Left ventricle myocardium inferior (tissue), 1 donor: Measurements from ENCODE around the gene ITPR1. TPM values are rescaled to one million over a fixed set of nuclear protein-coding genes. Genes with fewer than 3 reads are reported as not detected.

ENCODE experiments used
- DNase-seq: peaks from one replicate; pipeline ENCODE4 v3.0.0-alpha.2; 2020
- H3K27ac ChIP-seq: fragments of 200-600 bp; replicated peaks from 2 replicates; pipeline ENCODE4 v1.8.0; 2021
- H3K27me3 ChIP-seq: fragments of 200-600 bp; 2 replicates; pipeline ENCODE4 v1.8.0; 2021; ENCODE audit warnings: low read depth
- H3K36me3 ChIP-seq: fragments of 200-600 bp; 2 replicates; pipeline ENCODE4 v1.8.0; 2021
- H3K4me1 ChIP-seq: fragments of 200-600 bp; 2 replicates; pipeline ENCODE4 v1.8.0; 2021
- H3K4me3 ChIP-seq: fragments of 200-600 bp; 2 replicates; pipeline ENCODE4 v1.8.0; 2021; ENCODE audit warnings: mild to moderate bottlenecking, moderate library complexity
- H3K9me3 ChIP-seq: fragments of 200-600 bp; replicated peaks from 2 replicates; pipeline ENCODE4 v1.8.0; 2021
- intact Hi-C: fragments of 100-400 bp; cut with micrococcal nuclease; formaldehyde crosslinking; loops from one replicate; pipeline ENCODE4 v1.11.0; 2022
- total RNA-seq: library from RNA; stranded (reverse); fragmentation: NEBNext Ultra II Directional; extraction: Animal tissue kit (Norgen Biotek cat#: 25700); gene quantifications from one replicate; pipeline ENCODE4 v1.2.1, GENCODE V29; 2021
- TF ChIP-seq, protein P1 (sequence below): fragments of 200-600 bp; IDR thresholded peaks from 2 replicates; pipeline ENCODE4 v1.8.0; 2021; ENCODE audit warnings: antibody characterized with exemption, mild to moderate bottlenecking, borderline replicate concordance
- donor health status: DM: no; HTN: yes; CAD: no; lungs with severe emphysema.

Gene ITPR1
- total RNA-seq, 1 donor from 2014 or later, result 29.0 TPM

DNA sequence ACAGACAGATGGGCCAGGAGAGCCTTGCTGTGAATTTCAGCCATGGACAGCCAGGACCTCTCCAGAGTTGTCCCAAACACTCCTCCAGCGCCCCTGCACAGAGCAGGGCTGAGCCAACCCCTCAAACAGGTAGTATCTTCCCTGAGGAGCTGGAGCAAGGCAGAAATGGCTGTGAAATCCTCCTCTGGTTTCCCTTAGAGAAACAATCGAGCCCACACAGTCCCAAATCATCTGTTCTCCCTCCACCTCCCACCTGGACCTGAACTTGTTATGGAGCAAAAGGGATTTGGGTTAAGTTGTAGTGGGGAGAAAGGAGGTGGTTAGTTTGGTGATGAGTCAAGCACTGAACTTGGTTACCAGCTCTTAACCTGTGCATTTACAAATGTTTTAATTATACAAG, 280.4 kb downstream of the ITPR1 start:
- Histone ChIP-seq H3K4me3 (no peak overlapping the region), H3K27ac (peak overlapping the region; percentile 85), H3K36me3 (peaks cover 6% of the 10 kb centered on the region), H3K27me3 (no peaks in the 10 kb centered on the region), H3K4me1 (peaks cover 37% of the 10 kb centered on the region), H3K9me3 (no peaks in the 10 kb centered on the region)
- no peak for DNase-seq
- TF ChIP-seq, protein P1, sequence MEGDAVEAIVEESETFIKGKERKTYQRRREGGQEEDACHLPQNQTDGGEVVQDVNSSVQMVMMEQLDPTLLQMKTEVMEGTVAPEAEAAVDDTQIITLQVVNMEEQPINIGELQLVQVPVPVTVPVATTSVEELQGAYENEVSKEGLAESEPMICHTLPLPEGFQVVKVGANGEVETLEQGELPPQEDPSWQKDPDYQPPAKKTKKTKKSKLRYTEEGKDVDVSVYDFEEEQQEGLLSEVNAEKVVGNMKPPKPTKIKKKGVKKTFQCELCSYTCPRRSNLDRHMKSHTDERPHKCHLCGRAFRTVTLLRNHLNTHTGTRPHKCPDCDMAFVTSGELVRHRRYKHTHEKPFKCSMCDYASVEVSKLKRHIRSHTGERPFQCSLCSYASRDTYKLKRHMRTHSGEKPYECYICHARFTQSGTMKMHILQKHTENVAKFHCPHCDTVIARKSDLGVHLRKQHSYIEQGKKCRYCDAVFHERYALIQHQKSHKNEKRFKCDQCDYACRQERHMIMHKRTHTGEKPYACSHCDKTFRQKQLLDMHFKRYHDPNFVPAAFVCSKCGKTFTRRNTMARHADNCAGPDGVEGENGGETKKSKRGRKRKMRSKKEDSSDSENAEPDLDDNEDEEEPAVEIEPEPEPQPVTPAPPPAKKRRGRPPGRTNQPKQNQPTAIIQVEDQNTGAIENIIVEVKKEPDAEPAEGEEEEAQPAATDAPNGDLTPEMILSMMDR, result no peak
- intact Hi-C loops, result no loop called here

DNA sequence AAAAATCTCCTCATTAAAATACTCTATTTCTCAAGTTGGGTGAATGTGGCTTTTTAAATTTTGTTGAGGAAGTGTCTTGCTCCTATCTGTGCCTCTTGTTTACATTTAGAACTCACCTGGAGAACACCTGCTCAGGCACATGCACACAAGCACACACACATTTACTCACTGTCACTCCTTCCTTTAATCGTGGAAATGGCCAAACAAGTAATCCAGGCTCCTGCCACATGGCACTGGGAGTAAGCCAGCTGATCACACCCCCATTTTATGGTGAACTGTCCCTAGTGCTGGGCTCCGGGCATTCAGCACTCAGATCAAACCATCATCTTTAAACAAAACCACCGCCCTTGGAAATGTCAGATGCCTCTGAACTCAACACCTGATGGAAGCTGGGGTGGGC, 281.4 kb downstream of the ITPR1 start:
- Histone ChIP-seq H3K27me3 (no peaks in the 10 kb centered on the region), H3K36me3 (no peaks in the 10 kb centered on the region), H3K9me3 (no peaks in the 10 kb centered on the region), H3K27ac (no peak overlapping the region), H3K4me3 (no peak overlapping the region), H3K4me1 (peaks cover 37% of the 10 kb centered on the region)
- TF ChIP-seq, protein P1, result no peak
- intact Hi-C loops, result no loop called here
- DNase-seq, result no peak

DNA sequence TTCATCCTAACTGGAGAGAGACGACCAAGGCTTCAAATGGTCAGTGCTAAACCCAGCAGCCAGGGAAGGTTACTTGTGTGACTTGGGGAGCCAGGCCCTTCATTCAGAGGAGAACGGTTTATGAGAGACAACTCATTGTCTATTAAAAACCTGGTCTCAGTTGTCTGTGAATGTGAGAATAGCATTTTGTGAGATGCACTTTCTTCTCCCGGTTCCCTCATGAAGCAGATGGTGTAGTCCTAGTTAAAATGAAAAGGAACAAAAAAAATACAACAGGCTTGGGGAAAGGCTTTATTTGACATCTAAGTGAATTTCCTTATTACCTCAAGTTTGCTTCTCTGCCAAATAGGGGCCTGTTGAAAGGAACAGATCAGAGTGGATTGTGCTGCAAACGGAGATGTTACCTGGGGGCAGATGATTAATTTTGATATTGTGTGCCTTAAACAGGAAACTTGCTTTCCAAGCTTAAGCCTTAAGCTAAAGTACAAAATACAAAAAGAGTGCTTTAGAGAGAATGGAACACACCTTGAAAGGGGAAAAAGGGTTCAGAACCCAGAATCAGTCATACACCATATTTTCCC, 283.3 kb downstream of the ITPR1 start:
- intact Hi-C loops, result no loop called here
- TF ChIP-seq, protein P1, result no peak
- no peaks in the 10 kb centered on the region for H3K36me3 ChIP-seq

DNA sequence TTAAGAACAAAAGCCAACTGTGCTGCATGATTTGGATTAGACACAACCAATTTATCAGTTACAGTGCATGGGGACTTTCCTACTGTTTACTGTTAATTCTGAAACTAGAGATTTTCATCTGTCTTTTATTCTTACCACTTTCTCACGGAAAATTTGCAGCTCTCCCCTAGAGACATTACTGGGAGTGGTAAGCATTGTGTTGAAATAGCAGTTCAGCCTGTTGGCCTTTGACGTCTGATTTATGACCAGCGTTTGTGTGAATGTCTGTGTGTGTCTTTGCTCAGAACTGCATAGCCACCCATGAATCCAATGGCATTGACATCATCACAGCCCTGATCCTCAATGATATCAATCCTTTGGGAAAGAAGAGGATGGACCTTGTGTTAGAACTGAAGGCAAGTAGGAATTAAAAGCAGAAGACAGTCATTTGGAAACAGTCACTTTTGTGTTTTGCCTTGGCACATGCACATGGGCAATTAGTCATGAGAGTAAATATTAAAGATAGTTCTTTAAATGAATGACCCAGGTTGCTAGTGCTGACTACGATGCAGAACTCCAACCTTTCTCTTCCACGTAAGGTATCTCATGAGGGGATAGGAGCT, 283.9 kb downstream of the ITPR1 start:
- no peak for DNase-seq
- peak overlapping the region; percentile 53 for H3K27ac ChIP-seq
- intact Hi-C loops, result no loop called here
- peaks cover 30% of the 10 kb centered on the region for H3K4me1 ChIP-seq
- TF ChIP-seq, protein P1, result no peak
- H3K9me3 ChIP-seq, result no peaks in the 10 kb centered on the region
- H3K4me3 ChIP-seq, result no peak overlapping the region
- no peaks in the 10 kb centered on the region for H3K27me3 ChIP-seq
- H3K36me3 ChIP-seq, result no peaks in the 10 kb centered on the region

More for the DNA sequence above, 283.3 kb downstream of the ITPR1 start:
- H3K4me1 ChIP-seq, result peaks cover 36% of the 10 kb centered on the region
- no peak overlapping the region for H3K4me3 ChIP-seq
- H3K27ac ChIP-seq, result peak overlapping the region; percentile 53
- no peaks in the 10 kb centered on the region for H3K27me3 ChIP-seq
- no peaks in the 10 kb centered on the region for H3K9me3 ChIP-seq
- DNase-seq, result no peak

DNA sequence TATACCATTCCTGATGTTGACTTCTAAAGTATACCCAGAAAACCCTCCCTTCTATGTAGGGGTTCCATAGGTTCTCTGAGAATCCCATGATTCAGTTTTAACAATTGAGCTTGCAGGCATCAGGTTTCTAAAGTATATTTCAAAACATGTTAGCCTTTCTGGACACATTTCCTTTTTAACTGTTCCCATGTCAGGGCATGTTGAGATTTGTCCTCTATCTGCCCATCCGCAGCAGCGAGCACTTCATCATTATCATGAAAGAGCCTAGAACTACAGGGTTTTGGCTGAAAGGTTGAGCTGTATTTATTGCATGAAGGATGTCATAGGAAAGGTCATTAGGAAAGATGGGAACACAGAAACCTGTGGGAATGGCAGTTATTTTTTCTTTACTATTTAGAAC, 285.0 kb downstream of the ITPR1 start:
- H3K36me3 ChIP-seq, result peaks cover 8% of the 10 kb centered on the region
- no peak overlapping the region for H3K4me3 ChIP-seq
- no peak for DNase-seq
- H3K27ac ChIP-seq, result no peak overlapping the region
- peaks cover 27% of the 10 kb centered on the region for H3K4me1 ChIP-seq
- TF ChIP-seq, protein P1, result no peak
- H3K27me3 ChIP-seq, result no peaks in the 10 kb centered on the region
- intact Hi-C loops, result no loop called here
- H3K9me3 ChIP-seq, result no peaks in the 10 kb centered on the region
